GM08714 (cell line): ENCODE measurements around the gene GAL3ST2.

ENCODE experiments used
- H3K4me3 ChIP-seq: fragments of 200-500 bp; sonication (Bioruptor generic); 2 replicates; pipeline ENCODE4 v1.5.1; 2014; ENCODE audit warnings: mild to moderate bottlenecking, low read length, inconsistent platforms
- ZNF274 ChIP-seq: IDR thresholded peaks from 2 replicates; pipeline ENCODE4 v1.6.1; 2012; ENCODE audit warnings: mild to moderate bottlenecking, low read depth, low read length

GAL3ST2 gene

GRCh38 chr2:241842067-241842415, 65.4 kb downstream of the GAL3ST2 start:
- no peak overlapping the region for H3K4me3 ChIP-seq
- no peak for TF ChIP-seq ZNF274

- peak overlapping the region; percentile 26; the same call in 1 of the 2 replicates for H3K4me3 ChIP-seq
- TF ChIP-seq ZNF274 = no peak
Observed at GRCh38 chr2:241842620-241843211, 66.1 kb downstream of the GAL3ST2 start.

- TF ChIP-seq ZNF274 = no peak
- no peak overlapping the region; the same call in 1 of the 2 replicates for H3K4me3 ChIP-seq
Observed at GRCh38 chr2:241843321-241844065, 66.9 kb downstream of the GAL3ST2 start.

GRCh38 chr2:241844066-241844728, 67.6 kb downstream of the GAL3ST2 start:
- H3K4me3 ChIP-seq = peak overlapping the region; percentile 33; the same call in 1 of the 2 replicates
- TF ChIP-seq ZNF274 = no peak

- TF ChIP-seq ZNF274 = no peak
- H3K4me3 ChIP-seq = no peak overlapping the region
Observed at GRCh38 chr2:241844831-241845578, 68.4 kb downstream of the GAL3ST2 start.

- no peak overlapping the region for H3K4me3 ChIP-seq
- TF ChIP-seq ZNF274 = no peak
Observed at GRCh38 chr2:241846406-241846805, 69.8 kb downstream of the GAL3ST2 start.

GRCh38 chr2:241848761-241849615, 72.4 kb downstream of the GAL3ST2 start:
- TF ChIP-seq ZNF274 = no peak
- H3K4me3 ChIP-seq = no peak overlapping the region

- TF ChIP-seq ZNF274 = no peak
- no peak overlapping the region for H3K4me3 ChIP-seq
Observed at GRCh38 chr2:241849616-241850543, 73.3 kb downstream of the GAL3ST2 start.

- TF ChIP-seq ZNF274 = no peak
- H3K4me3 ChIP-seq = no peak overlapping the region
Observed at GRCh38 chr2:241850544-241851324, 74.1 kb downstream of the GAL3ST2 start.

GRCh38 chr2:241851325-241852115, 74.9 kb downstream of the GAL3ST2 start:
- no peak for TF ChIP-seq ZNF274
- H3K4me3 ChIP-seq = no peak overlapping the region
